AG04450 (cell line): Measurements from ENCODE around the gene LAMA2. TPM values are rescaled to one million over a fixed set of nuclear protein-coding genes. Genes with fewer than 3 reads are reported as not detected.

Experiments
- CTCF ChIA-PET: fragments of 300-600, 350-600 bp; formaldehyde crosslinking; extraction: SDS; loops from one replicate; lab custom pipeline; 2022; ENCODE audit warnings: antibody characterized with exemption, inconsistent platforms; lab: Charles Lee
- POLR2A ChIA-PET: fragments of 350-600 bp; formaldehyde crosslinking; extraction: SDS; loops from one replicate; lab custom pipeline; 2021; ENCODE audit warnings: antibody characterized with exemption, inconsistent platforms; lab: Yijun Ruan, JAX
- DNase-seq: peaks from one replicate; pipeline ENCODE4 v3.0.0-alpha.2; 2011; ENCODE audit warnings: low read depth, low spot score
- H3K27ac ChIP-seq: one replicate; pipeline ENCODE4 v1.5.1; 2012; ENCODE audit warnings: low read depth, low read length, control low read depth
- H3K27me3 ChIP-seq: one replicate; pipeline ENCODE4 v1.6.0; 2012; ENCODE audit warnings: low read length; ENCODE audit not compliant: control insufficient read depth, insufficient read depth
- H3K4me3 ChIP-seq: 2 replicates; pipeline ENCODE4 v1.5.1; 2011; ENCODE audit warnings: mild to moderate bottlenecking, low read depth, low read length, control low read depth
- H3K9me3 ChIP-seq: 2 replicates; pipeline ENCODE4 v1.5.1; 2012; ENCODE audit warnings: low read length; ENCODE audit not compliant: control insufficient read depth, insufficient read depth
- CTCF ChIP-seq: IDR thresholded peaks from 2 replicates; pipeline ENCODE4 v1.5.1; 2011; ENCODE audit warnings: low read depth, low read length, control low read depth, inconsistent platforms
- polyA plus RNA-seq: library from polyadenylated mRNA; depleted of rRNA; stranded (reverse); fragments of >200 nt; gene quantifications from 2 replicates; pipeline ENCODE4 v1.2.3, GENCODE V29; 2011

Gene LAMA2
- polyA plus RNA-seq, 1 experiment: 33.0 TPM

GRCh38 chr6:129543981-129544380, 661.0 kb downstream of the LAMA2 start:
- no peak overlapping the region for H3K4me3 ChIP-seq
- no peak for DNase-seq
- ChIA-PET POLR2A (no interaction called here), CTCF (no interaction called here)
- H3K27me3 ChIP-seq: no peaks in the 10 kb centered on the region
- no peak overlapping the region for H3K27ac ChIP-seq
- TF ChIP-seq CTCF: no peak
- no peaks in the 10 kb centered on the region for H3K9me3 ChIP-seq

- no peaks in the 10 kb centered on the region for H3K27me3 ChIP-seq
- no peaks in the 10 kb centered on the region for H3K9me3 ChIP-seq
- ChIA-PET POLR2A (no interaction called here), CTCF (no interaction called here)
- no peak for TF ChIP-seq CTCF
- no peak overlapping the region for H3K4me3 ChIP-seq
- no peak overlapping the region for H3K27ac ChIP-seq
- no peak for DNase-seq
These were observed 662.1 kb downstream of the LAMA2 start for GRCh38 chr6:129544892-129545612.

GRCh38 chr6:129546702-129547101, 663.8 kb downstream of the LAMA2 start:
- Histone ChIP-seq H3K4me3 (no peak overlapping the region), H3K27me3 (no peaks in the 10 kb centered on the region), H3K27ac (no peak overlapping the region), H3K9me3 (no peaks in the 10 kb centered on the region)
- ChIA-PET CTCF (no interaction called here), POLR2A (no interaction called here)
- DNase-seq: no peak
- no peak for TF ChIP-seq CTCF

GRCh38 chr6:129551486-129551885, 668.5 kb downstream of the LAMA2 start:
- CTCF ChIA-PET: interaction anchor here (0.9 kb wide), 1 partner anchor 52 kb away, joined by 4 read pairs; no protein-coding TSS in a partner anchor
- Histone ChIP-seq H3K27me3 (no peaks in the 10 kb centered on the region), H3K9me3 (no peaks in the 10 kb centered on the region), H3K4me3 (no peak overlapping the region), H3K27ac (no peak overlapping the region)
- POLR2A ChIA-PET: no interaction called here
- no peak for TF ChIP-seq CTCF
- no peak for DNase-seq

GRCh38 chr6:129552413-129552812, 669.5 kb downstream of the LAMA2 start:
- TF ChIP-seq CTCF: no peak
- H3K27ac ChIP-seq: no peak overlapping the region
- ChIA-PET CTCF (no interaction called here), POLR2A (no interaction called here)
- no peaks in the 10 kb centered on the region for H3K27me3 ChIP-seq
- DNase-seq: no peak
- no peak overlapping the region for H3K4me3 ChIP-seq
- H3K9me3 ChIP-seq: no peaks in the 10 kb centered on the region
